Kidney (tissue), 14 donors: ENCODE results near the gene CIPC. TPM values are rescaled to one million over a fixed set of nuclear protein-coding genes. Genes with fewer than 3 reads are reported as not detected.

ENCODE experiments used
- DNase-seq, 5 donors: peaks; one replicate each; pipeline ENCODE4 v3.0.0-alpha.2; 2013 to 2020
- FAIRE-seq: peaks from 2 replicates; lab custom pipeline; 2012; peaks lifted over from hg19 to GRCh38; lab: Jason Lieb, UNC
- H3K27ac ChIP-seq, 2 donors: one replicate each; pipeline ENCODE4 v1.7.0; 2013; ENCODE audit warnings: low read depth in 2 of 2, low read length in 2 of 2, inconsistent platforms in 1 of 2
- H3K27me3 ChIP-seq: one replicate; pipeline ENCODE4 v1.7.1; 2013; ENCODE audit warnings: low read length, inconsistent platforms; ENCODE audit not compliant: control insufficient read depth, insufficient read depth
- H3K36me3 ChIP-seq, 3 donors: one replicate each; pipeline versions ENCODE4 v1.7.0 to v1.7.1; 2013; ENCODE audit warnings: low read length in 3 of 3, control low read depth in 1 of 3, inconsistent platforms in 1 of 3; ENCODE audit not compliant: insufficient read depth in 3 of 3, control insufficient read depth in 2 of 3
- H3K4me1 ChIP-seq, 3 donors: one replicate each; pipeline versions ENCODE4 v1.7.0 to v1.7.1; 2013; ENCODE audit warnings: low read length in 3 of 3, inconsistent platforms in 1 of 3, low read depth in 1 of 3; ENCODE audit not compliant: control insufficient read depth in 2 of 3, insufficient read depth in 2 of 3
- H3K4me3 ChIP-seq, 3 donors: one replicate each; pipeline versions ENCODE4 v1.7.0 to v1.8.1; 2013; ENCODE audit warnings: low read length in 3 of 3, control low read depth in 1 of 3, inconsistent platforms in 1 of 3
- H3K9ac ChIP-seq, 3 donors: one replicate each; pipeline versions ENCODE4 v1.7.0 to v1.7.1; 2013; ENCODE audit warnings: low read length in 3 of 3, control low read depth in 1 of 3, inconsistent platforms in 1 of 3
- H3K9me3 ChIP-seq, 3 donors: one replicate each; pipeline versions ENCODE4 v1.7.0 to v1.7.1; 2013; ENCODE audit warnings: low read length in 3 of 3, control low read depth in 1 of 3, inconsistent platforms in 1 of 3; ENCODE audit not compliant: control insufficient read depth in 2 of 3, insufficient read depth in 1 of 3
- intact Hi-C: fragments of 100-400 bp; cut with DNase I; formaldehyde crosslinking; loops from one replicate; pipeline ENCODE4 v1.11.1; 2022
- polyA plus RNA-seq: library from polyadenylated mRNA; stranded (reverse); fragments of 350-450 nt; fragmentation: Illumina TruSeq; extraction: RNeasy Lipid Tissue Mini Kit (QIAGEN cat#74804); gene quantifications from one replicate; pipeline ENCODE4 v1.2.3, GENCODE V29; 2014; ENCODE audit warnings: low read depth, low replicate concordance; ENCODE audit not compliant: insufficient read depth
- total RNA-seq: library from RNA; stranded (reverse); fragmentation: NEBNext Ultra II Directional; extraction: Animal tissue kit (Norgen Biotek cat#: 25700); gene quantifications from one replicate; pipeline ENCODE4 v1.2.1, GENCODE V29; 2021
- TF ChIP-seq, protein P1 (sequence below): IDR thresholded peaks from 3 replicates; pipeline ENCODE4 v1.5.1; 2012; ENCODE audit warnings: mild to moderate bottlenecking, moderate library complexity, borderline replicate concordance; ENCODE audit not compliant: insufficient read depth; ENCODE audit errors: extremely low read depth
- donor health status: control.
- donor health status: control.
- donor health status: control.
- donor health status: control.
- donor health status: control.
- donor health status: DM: yes; HTN: yes; CAD: no.
- donor health status: Normal renal cell carcinoma (clear cell type).

Gene CIPC
- total and polyA plus RNA-seq, 2 donors from 2014 or later = 12.8 to 23.5 TPM

DNA sequence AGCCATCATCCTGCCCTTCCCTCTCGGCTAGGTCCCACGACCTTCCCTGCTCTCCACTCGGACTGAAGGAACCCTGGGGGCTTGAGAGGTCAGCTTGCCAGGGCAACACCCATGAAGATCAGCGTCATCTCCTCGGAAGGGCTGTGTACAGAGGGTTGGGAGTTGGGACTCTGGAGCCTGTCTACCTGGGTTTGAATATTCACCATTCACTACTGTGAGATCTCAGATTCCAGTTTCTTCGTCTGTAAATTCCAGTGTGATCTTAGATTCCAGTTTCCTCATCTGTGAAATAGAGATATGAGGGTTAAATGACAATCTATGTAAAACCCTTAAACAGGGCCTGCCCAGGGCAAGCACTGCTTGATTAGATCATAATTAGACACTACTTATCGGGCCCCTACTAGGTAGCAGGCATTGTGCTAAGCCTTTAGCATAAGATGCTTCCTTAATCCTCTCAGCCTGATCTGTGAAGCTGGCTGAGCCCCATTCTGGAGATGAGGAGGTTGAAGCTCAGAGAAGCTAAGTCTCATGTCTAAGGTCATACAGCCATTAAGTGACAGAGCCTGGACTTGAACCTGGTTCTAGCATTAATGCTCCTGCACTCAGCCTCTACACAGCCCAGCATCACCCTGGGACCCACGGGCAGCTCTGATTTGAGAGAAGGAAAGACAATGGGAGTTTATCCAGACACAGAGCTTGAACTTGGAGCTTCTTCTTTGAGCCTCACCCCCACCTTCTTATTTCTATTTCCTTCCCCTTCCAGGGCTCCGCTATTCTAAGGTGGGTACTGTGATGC is 44.1 kb downstream of the CIPC start:
- intact Hi-C loops = no loop called here
- Histone ChIP-seq H3K9me3 (no peaks in the 10 kb centered on the region), H3K4me1 (peaks cover 0 to 6% (median 0%) of the 10 kb centered on the region in 3 donors), H3K27me3 (peaks cover 36% of the 10 kb centered on the region), H3K9ac (no peak overlapping the region), H3K36me3 (no peaks in the 10 kb centered on the region), H3K27ac (no peak overlapping the region), H3K4me3 (no peak overlapping the region)
- no peak for DNase-seq
- TF ChIP-seq, protein P1, sequence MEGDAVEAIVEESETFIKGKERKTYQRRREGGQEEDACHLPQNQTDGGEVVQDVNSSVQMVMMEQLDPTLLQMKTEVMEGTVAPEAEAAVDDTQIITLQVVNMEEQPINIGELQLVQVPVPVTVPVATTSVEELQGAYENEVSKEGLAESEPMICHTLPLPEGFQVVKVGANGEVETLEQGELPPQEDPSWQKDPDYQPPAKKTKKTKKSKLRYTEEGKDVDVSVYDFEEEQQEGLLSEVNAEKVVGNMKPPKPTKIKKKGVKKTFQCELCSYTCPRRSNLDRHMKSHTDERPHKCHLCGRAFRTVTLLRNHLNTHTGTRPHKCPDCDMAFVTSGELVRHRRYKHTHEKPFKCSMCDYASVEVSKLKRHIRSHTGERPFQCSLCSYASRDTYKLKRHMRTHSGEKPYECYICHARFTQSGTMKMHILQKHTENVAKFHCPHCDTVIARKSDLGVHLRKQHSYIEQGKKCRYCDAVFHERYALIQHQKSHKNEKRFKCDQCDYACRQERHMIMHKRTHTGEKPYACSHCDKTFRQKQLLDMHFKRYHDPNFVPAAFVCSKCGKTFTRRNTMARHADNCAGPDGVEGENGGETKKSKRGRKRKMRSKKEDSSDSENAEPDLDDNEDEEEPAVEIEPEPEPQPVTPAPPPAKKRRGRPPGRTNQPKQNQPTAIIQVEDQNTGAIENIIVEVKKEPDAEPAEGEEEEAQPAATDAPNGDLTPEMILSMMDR = no peak
- FAIRE-seq = no peak

- H3K27me3 ChIP-seq = peaks cover 33% of the 10 kb centered on the region
- DNase-seq (no peak), FAIRE-seq (no peak)
- no peaks in the 10 kb centered on the region for H3K9me3 ChIP-seq
- TF ChIP-seq, protein P1 = no peak
- H3K4me3 ChIP-seq = no peak overlapping the region
- no peak overlapping the region for H3K27ac ChIP-seq
- H3K9ac ChIP-seq = no peak overlapping the region
- intact Hi-C loops = no loop called here
- no peaks in the 10 kb centered on the region for H3K36me3 ChIP-seq
- H3K4me1 ChIP-seq = peaks cover 0 to 6% (median 0%) of the 10 kb centered on the region in 3 donors
These were observed 45.0 kb downstream of the CIPC start for GRCh38 chr14:77143071-77143470.

DNA sequence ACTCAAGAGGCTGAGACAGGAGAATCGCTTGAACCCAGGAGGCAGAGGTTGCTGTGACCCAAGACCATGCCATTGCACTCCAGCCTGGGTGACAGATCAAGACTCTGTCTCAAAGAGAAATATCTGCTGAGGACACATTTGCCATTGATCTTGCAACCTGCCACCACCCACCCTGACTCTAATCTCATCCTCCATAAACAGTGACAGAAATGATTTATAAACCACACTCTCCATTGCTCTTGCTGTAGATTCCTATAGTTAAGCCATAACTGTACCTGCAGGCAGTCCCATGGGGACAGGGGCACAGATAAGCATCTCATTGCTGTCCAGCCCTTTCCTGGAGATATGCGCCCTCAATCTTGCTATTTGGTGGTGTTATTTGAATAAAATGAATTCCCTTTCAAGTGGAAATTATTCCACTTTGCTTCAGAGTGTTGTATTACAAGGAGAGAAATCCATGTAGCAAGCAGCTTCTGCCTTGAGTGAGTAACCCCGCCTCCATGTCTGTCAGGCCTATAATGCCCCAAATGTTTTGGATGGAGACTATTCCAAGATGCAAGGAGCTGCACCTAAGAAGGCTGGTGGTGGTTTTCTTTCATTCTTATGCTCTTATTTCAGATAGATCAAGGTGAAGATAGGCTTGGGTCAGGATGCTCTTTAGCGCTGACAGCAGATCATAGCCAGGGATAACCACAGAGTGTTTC is 46.5 kb downstream of the CIPC start:
- TF ChIP-seq, protein P1 = no peak
- no peak for FAIRE-seq
- DNase-seq = no peak
- no peak overlapping the region for H3K9ac ChIP-seq
- H3K4me1 ChIP-seq = peaks cover 0 to 6% (median 0%) of the 10 kb centered on the region in 3 donors
- no peak overlapping the region for H3K4me3 ChIP-seq
- H3K27me3 ChIP-seq = peaks cover 29% of the 10 kb centered on the region
- intact Hi-C loops = no loop called here
- no peak overlapping the region for H3K27ac ChIP-seq
- H3K9me3 ChIP-seq = no peaks in the 10 kb centered on the region
- no peaks in the 10 kb centered on the region for H3K36me3 ChIP-seq
